IMR-90 (cell line): Measurements from ENCODE around the gene HOXB9. TPM values are rescaled to one million over a fixed set of nuclear protein-coding genes. Genes with fewer than 3 reads are reported as not detected.

Experiments used
- ATAC-seq: fragments of 200-7000 bp; cut with Tn5 transposase; 2 replicates; pipeline ENCODE4 v1.9.1; 2020; ENCODE audit warnings: low read depth, mild to moderate bottlenecking, moderate library complexity
- BruUV-seq: library from RNA; stranded (reverse); fragments of 400-500 nt; replicated peaks from 2 replicates; lab custom pipeline; 2021; lab: Mats Ljungman, UMichigan
- CTCF ChIA-PET: fragments of 300-600 bp; formaldehyde crosslinking; extraction: SDS; loops from one replicate; lab custom pipeline; 2021; ENCODE audit warnings: antibody characterized with exemption; lab: Yijun Ruan, JAX
- POLR2A ChIA-PET: fragments of 300-600 bp; sonication (Branson Sonifier 250); formaldehyde crosslinking; loops from one replicate; lab custom pipeline; 2022; ENCODE audit warnings: antibody characterized with exemption; ENCODE audit not compliant: unreplicated experiment; lab: Charles Lee
- DNase-seq: peaks from one replicate; pipeline ENCODE4 v3.0.0; 2013
- H2AFZ ChIP-seq: replicated peaks from 2 replicates; pipeline ENCODE3; 2013; ENCODE audit warnings: low read length, mild to moderate bottlenecking; ENCODE audit not compliant: poor library complexity
- H2AK5ac ChIP-seq: 2 replicates; pipeline ENCODE4 v1.6.1; 2013; ENCODE audit warnings: low read depth, low read length, inconsistent platforms
- H2AK9ac ChIP-seq: replicated peaks from 2 replicates; pipeline ENCODE3; 2013; ENCODE audit warnings: mild to moderate bottlenecking, low read depth, low read length, moderate library complexity; ENCODE audit not compliant: poor library complexity
- H2BK120ac ChIP-seq: 2 replicates; pipeline ENCODE4 v1.6.1; 2013; ENCODE audit warnings: low read depth, low read length, inconsistent platforms
- H2BK15ac ChIP-seq: 3 replicates; pipeline ENCODE4 v1.6.1; 2013; ENCODE audit warnings: low read depth, low read length, inconsistent platforms
- H2BK20ac ChIP-seq: 2 replicates; pipeline ENCODE4 v1.6.1; 2013; ENCODE audit warnings: low read depth, mild to moderate bottlenecking, inconsistent platforms, low read length, moderate library complexity
- H2BK5ac ChIP-seq: 2 replicates; pipeline ENCODE4 v1.6.1; 2013; ENCODE audit warnings: mild to moderate bottlenecking, low read depth, low read length, inconsistent platforms; ENCODE audit not compliant: poor library complexity, severe bottlenecking
- H3K14ac ChIP-seq: replicated peaks from 2 replicates; pipeline ENCODE4 v1.6.1; 2013; ENCODE audit warnings: low read depth, low read length, inconsistent platforms
- H3K18ac ChIP-seq: 2 replicates; pipeline ENCODE4 v1.6.1; 2013; ENCODE audit warnings: low read depth, low read length, control low read depth
- H3K23ac ChIP-seq: 2 replicates; pipeline ENCODE4 v1.6.1; 2013; ENCODE audit warnings: low read depth, low read length, inconsistent platforms
- H3K27ac ChIP-seq: 2 replicates; pipeline ENCODE4 v1.5.1; 2013; ENCODE audit warnings: mild to moderate bottlenecking, control low read depth, low read length; ENCODE audit not compliant: insufficient read depth
- H3K27me3 ChIP-seq: 2 replicates; pipeline ENCODE4 v1.6.1; 2013; ENCODE audit warnings: low read length; ENCODE audit not compliant: control insufficient read depth, insufficient read depth
- H3K36me3 ChIP-seq: 2 replicates; pipeline ENCODE4 v1.6.1; 2013; ENCODE audit warnings: low read length, mixed read lengths; ENCODE audit not compliant: control insufficient read depth, insufficient read depth
- H3K4ac ChIP-seq: 2 replicates; pipeline ENCODE4 v1.6.1; 2013; ENCODE audit warnings: low read depth, low read length, inconsistent platforms
- H3K4me1 ChIP-seq: 2 replicates; pipeline ENCODE4 v1.6.1; 2013; ENCODE audit warnings: low read length, mixed read lengths; ENCODE audit not compliant: control insufficient read depth, insufficient read depth
- H3K4me2 ChIP-seq: 2 replicates; pipeline ENCODE4 v1.6.1; 2013; ENCODE audit warnings: low read depth, mild to moderate bottlenecking, control low read depth, low read length, moderate library complexity
- H3K4me3 ChIP-seq: 2 replicates; pipeline ENCODE4 v1.5.1; 2013; ENCODE audit warnings: low read depth, mild to moderate bottlenecking, control low read depth, low read length, moderate library complexity; ENCODE audit not compliant: insufficient read depth
- H3K56ac ChIP-seq: 2 replicates; pipeline ENCODE4 v1.6.1; 2013; ENCODE audit warnings: low read length, inconsistent platforms; ENCODE audit not compliant: insufficient read depth; ENCODE audit errors: extremely low read depth
- H3K79me1 ChIP-seq, 2 experiments: 2 replicates each; pipeline ENCODE4 v1.6.1; 2013; ENCODE audit warnings: low read length in 2 of 2, inconsistent platforms in 1 of 2, low read depth in 1 of 2
- H3K9ac ChIP-seq: 2 replicates; pipeline ENCODE4 v1.6.1; 2013; ENCODE audit warnings: low read depth, low read length, control low read depth
- H3K9me1 ChIP-seq: 2 replicates; pipeline ENCODE4 v1.6.1; 2013; ENCODE audit warnings: low read length, inconsistent platforms; ENCODE audit not compliant: insufficient read depth
- H3K9me3 ChIP-seq: 2 replicates; pipeline ENCODE4 v1.6.1; 2013; ENCODE audit warnings: low read length; ENCODE audit not compliant: control insufficient read depth, insufficient read depth
- H4K20me1 ChIP-seq: 2 replicates; pipeline ENCODE4 v1.6.1; 2013; ENCODE audit warnings: low read length, inconsistent platforms; ENCODE audit not compliant: insufficient read depth
- H4K5ac ChIP-seq: 2 replicates; pipeline ENCODE4 v1.6.1; 2013; ENCODE audit warnings: mild to moderate bottlenecking, low read depth, low read length, control low read depth
- H4K8ac ChIP-seq, 2 experiments: 2 replicates each; pipeline ENCODE4 v1.6.1; 2013; ENCODE audit warnings: low read depth in 2 of 2, low read length in 2 of 2, control low read depth in 1 of 2, inconsistent platforms in 1 of 2
- H4K91ac ChIP-seq: 2 replicates; pipeline ENCODE4 v1.6.1; 2013; ENCODE audit warnings: low read depth, low read length, inconsistent platforms; ENCODE audit not compliant: insufficient read depth
- BHLHE40 ChIP-seq: fragments of 150-350 bp; IDR thresholded peaks from 2 replicates; pipeline ENCODE4 v1.6.1; 2016; ENCODE audit warnings: mild to moderate bottlenecking, low read depth, low read length
- CEBPB ChIP-seq: IDR thresholded peaks from 2 replicates; pipeline ENCODE4 v1.6.1; 2012; ENCODE audit warnings: low read depth, low read length, improper control_type of control experiment
- CHD1 ChIP-seq: IDR thresholded peaks from 2 replicates; pipeline ENCODE4 v1.6.1; 2012; ENCODE audit warnings: low read depth, low read length, improper control_type of control experiment
- CTCF ChIP-seq: conservative IDR thresholded peaks from 2 replicates; pipeline ENCODE4 v1.5.1; 2012; ENCODE audit warnings: mild to moderate bottlenecking, low read depth, low read length, improper control_type of control experiment
- ELK1 ChIP-seq: fragments of 150-350 bp; IDR thresholded peaks from 2 replicates; pipeline ENCODE4 v1.6.1; 2016; ENCODE audit warnings: low read depth, mild to moderate bottlenecking, low read length, moderate library complexity, borderline replicate concordance
- FOS ChIP-seq: fragments of 150-350 bp; IDR thresholded peaks from 2 replicates; pipeline ENCODE4 v1.6.1; 2016; ENCODE audit warnings: low read depth, low read length
- MAFK ChIP-seq: IDR thresholded peaks from 2 replicates; pipeline ENCODE4 v1.6.1; 2012; ENCODE audit warnings: low read depth, low read length, improper control_type of control experiment
- MAZ ChIP-seq: IDR thresholded peaks from 2 replicates; pipeline ENCODE4 v1.6.1; 2012; ENCODE audit warnings: low read depth, mild to moderate bottlenecking, low read length, improper control_type of control experiment, moderate library complexity, borderline replicate concordance
- MXI1 ChIP-seq: IDR thresholded peaks from 2 replicates; pipeline ENCODE4 v1.6.1; 2012; ENCODE audit warnings: low read depth, mild to moderate bottlenecking, low read length, moderate library complexity, borderline replicate concordance
- NFE2L2 ChIP-seq: fragments of 150-350 bp; IDR thresholded peaks from 2 replicates; pipeline ENCODE4 v1.6.1; 2016; ENCODE audit warnings: low read depth, mild to moderate bottlenecking, low read length
- POLR2A ChIP-seq: IDR thresholded peaks from 2 replicates; pipeline ENCODE4 v1.6.1; 2012; ENCODE audit warnings: mild to moderate bottlenecking, low read depth, low read length
- RAD21 ChIP-seq: IDR thresholded peaks from 2 replicates; pipeline ENCODE4 v1.6.1; 2012; ENCODE audit warnings: low read length, improper control_type of control experiment
- RCOR1 ChIP-seq: IDR thresholded peaks from 2 replicates; pipeline ENCODE4 v1.6.1; 2012; ENCODE audit warnings: mild to moderate bottlenecking, low read length, improper control_type of control experiment; ENCODE audit not compliant: insufficient replicate concordance
- RFX5 ChIP-seq: IDR thresholded peaks from 2 replicates; pipeline ENCODE4 v1.8.0; 2012; ENCODE audit warnings: low read depth, mild to moderate bottlenecking, low read length, moderate library complexity
- SMC3 ChIP-seq: fragments of 150-350 bp; IDR thresholded peaks from 2 replicates; pipeline ENCODE4 v1.6.1; 2016; ENCODE audit warnings: low read depth, mild to moderate bottlenecking, antibody characterized with exemption, low read length, moderate library complexity
- WGBS, 2 experiments: methylation state at CpG; one replicate each; pipeline versions ENCODE4 v1.1.5 to v1.1.7; 2013; ENCODE audit warnings: missing lambda C conversion rate in 2 of 2; ENCODE audit not compliant: insufficient read length in 1 of 2; ENCODE audit errors: extremely low coverage in 2 of 2; 5-methylcytosine and 5-hydroxymethylcytosine counted together
- dilution Hi-C: fragments of 300-500 bp; cut with HindIII; formaldehyde crosslinking; loops from one replicate; pipeline ENCODE4 v1.14.3; 2018; ENCODE audit warnings: low sequenced_read_pairs; ENCODE audit not compliant: unreplicated experiment
- in situ Hi-C: fragments of 300-500 bp; cut with MboI; formaldehyde crosslinking; loops from 3 replicates; pipeline ENCODE4 v1.14.3; 2019; ENCODE audit warnings: low sequenced_read_pairs, inconsistent platforms, mixed read lengths
- intact Hi-C: fragments of 100-400 bp; cut with micrococcal nuclease; formaldehyde crosslinking; loops from 2 replicates; pipeline ENCODE4 v1.10.0; 2022
- polyA plus RNA-seq, 3 experiments: library from polyadenylated mRNA; depleted of rRNA; stranded (reverse); fragments of >200 nt; gene quantifications; 2 replicates each; pipeline ENCODE4 v1.2.3, GENCODE V29; 2012; ENCODE audit warnings: low replicate concordance in 1 of 3
- total RNA-seq: library from RNA; depleted of rRNA; stranded (reverse); fragments of >200 nt; gene quantifications from 2 replicates; pipeline ENCODE4 v1.2.3, GENCODE V29; 2012
- TF ChIP-seq, protein P1 (sequence below): fragments of 150-350 bp; IDR thresholded peaks from 2 replicates; pipeline ENCODE4 v1.6.1; 2017; ENCODE audit warnings: mild to moderate bottlenecking, antibody characterized with exemption, low read length, low read depth

HOXB9 gene
- total and polyA plus RNA-seq, 2 of the 4 experiments (the other 2 are of a cell fraction), result 0.05 TPM; not detected in 1

DNA sequence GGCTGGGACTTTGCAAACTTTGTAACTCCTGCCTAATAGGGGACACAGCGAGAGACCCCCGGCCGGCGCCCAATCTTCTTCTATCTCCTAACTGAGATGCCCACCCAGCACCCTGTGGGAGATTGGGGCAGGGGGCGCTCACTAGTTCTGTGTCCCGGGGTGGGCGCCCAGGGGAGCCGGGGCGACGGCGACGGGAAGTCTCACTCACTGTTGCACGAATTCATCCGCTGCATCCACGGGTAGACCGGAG is 28.7 kb downstream of the HOXB9 start:
- peak overlapping the region; percentile 71 for H2AFZ ChIP-seq
- BruUV-seq, result no TSS peak
- H3K27ac ChIP-seq, result peak overlapping the region; percentile 99
- WGBS, 2 experiments, result 1% methylated on average over 12 of the region's 16 CpGs; no CpG with 5 or more reads in 1 of the 2 experiments
- H3K4ac ChIP-seq, result peak overlapping the region; percentile 98
- peak overlapping the region; percentile 78 for H3K4me3 ChIP-seq
- ChIA-PET CTCF (interaction anchor here (1.7 kb wide), 1 partner anchor 246 kb away, joined by 5 read pairs; no protein-coding TSS in a partner anchor), POLR2A (interaction anchor here (0.7 kb wide), 1 partner anchor 17 kb away, joined by 4 read pairs; no protein-coding TSS in a partner anchor)
- no peaks in the 10 kb centered on the region for H3K27me3 ChIP-seq
- peaks cover 11% of the 10 kb centered on the region for H4K20me1 ChIP-seq
- H3K56ac ChIP-seq, result peak overlapping the region; percentile 53; the same call in 1 of the 2 replicates
- H3K14ac ChIP-seq, result peak overlapping the region; percentile 97
- no peak overlapping the region for H2BK20ac ChIP-seq
- no peaks in the 10 kb centered on the region for H3K9me3 ChIP-seq
- DNase-seq, result no peak
- intact Hi-C loops (no loop called here), in situ Hi-C loops (loop anchor here (5.0 to 10.0 kb wide), 2 partner anchors 260 to 573 kb away; no protein-coding TSS in a partner anchor), dilution Hi-C loops (no loop called here)
- TF ChIP-seq MXI1, result no peak
- no peak for TF ChIP-seq POLR2A
- no peak for TF ChIP-seq RCOR1
- TF ChIP-seq SMC3, result no peak
- no peak for TF ChIP-seq RFX5
- TF ChIP-seq FOS, result no peak
- TF ChIP-seq, protein P1, sequence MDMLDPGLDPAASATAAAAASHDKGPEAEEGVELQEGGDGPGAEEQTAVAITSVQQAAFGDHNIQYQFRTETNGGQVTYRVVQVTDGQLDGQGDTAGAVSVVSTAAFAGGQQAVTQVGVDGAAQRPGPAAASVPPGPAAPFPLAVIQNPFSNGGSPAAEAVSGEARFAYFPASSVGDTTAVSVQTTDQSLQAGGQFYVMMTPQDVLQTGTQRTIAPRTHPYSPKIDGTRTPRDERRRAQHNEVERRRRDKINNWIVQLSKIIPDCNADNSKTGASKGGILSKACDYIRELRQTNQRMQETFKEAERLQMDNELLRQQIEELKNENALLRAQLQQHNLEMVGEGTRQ, result no peak
- TF ChIP-seq NFE2L2, result no peak
- TF ChIP-seq CHD1, result no peak
- TF ChIP-seq MAFK, result no peak
- no peak for TF ChIP-seq CTCF
- no peak for TF ChIP-seq RAD21
- no peak for TF ChIP-seq MAZ
- no peak for TF ChIP-seq ELK1
- TF ChIP-seq BHLHE40, result no peak
- TF ChIP-seq CEBPB, result no peak
- peak overlapping the region; percentile 11 for H4K5ac ChIP-seq
- H3K9ac ChIP-seq, result peak overlapping the region; percentile 99
- peak overlapping the region; percentile 96 for H2AK9ac ChIP-seq
- peaks cover 9% of the 10 kb centered on the region; the same call in 1 of the 2 replicates for H3K36me3 ChIP-seq
- H3K4me1 ChIP-seq, result peaks cover 12% of the 10 kb centered on the region
- 0 out of 2 replicates have a peak overlapping the region, but pooled peaks have one; percentile 96 for H2AK5ac ChIP-seq
- peak overlapping the region; percentile 65 for H3K18ac ChIP-seq
- peak overlapping the region; percentile 95 for H2BK5ac ChIP-seq
- 0 out of 2 replicates have a peak, but pooled peaks cover 3% of the 10 kb centered on the region for H3K9me1 ChIP-seq
- H3K79me1 ChIP-seq, result peaks cover 24 to 36% of the 10 kb centered on the region in 2 experiments; a peak in 3 of 4 replicates
- no peak for ATAC-seq
- H2BK15ac ChIP-seq, result no peak overlapping the region
- peak overlapping the region in 1 of 2 experiments; percentile 88; a peak in 3 of 4 replicates for H4K8ac ChIP-seq
- H4K91ac ChIP-seq, result peak overlapping the region; percentile 92
- 0 out of 2 replicates have a peak overlapping the region, but pooled peaks have one; percentile 7 for H2BK120ac ChIP-seq
- H3K4me2 ChIP-seq, result peak overlapping the region; percentile 95
- peak overlapping the region; percentile 98 for H3K23ac ChIP-seq
